NCI-H226 (cell line): ENCODE data around the gene SPOP.
A peak's percentile ranks its signal among the peaks of the same experiment; 100 is the strongest.

Experiments
- DNase-seq: peaks from one replicate; pipeline ENCODE4 v3.0.0-alpha.2; 2015

The SPOP gene

DNA sequence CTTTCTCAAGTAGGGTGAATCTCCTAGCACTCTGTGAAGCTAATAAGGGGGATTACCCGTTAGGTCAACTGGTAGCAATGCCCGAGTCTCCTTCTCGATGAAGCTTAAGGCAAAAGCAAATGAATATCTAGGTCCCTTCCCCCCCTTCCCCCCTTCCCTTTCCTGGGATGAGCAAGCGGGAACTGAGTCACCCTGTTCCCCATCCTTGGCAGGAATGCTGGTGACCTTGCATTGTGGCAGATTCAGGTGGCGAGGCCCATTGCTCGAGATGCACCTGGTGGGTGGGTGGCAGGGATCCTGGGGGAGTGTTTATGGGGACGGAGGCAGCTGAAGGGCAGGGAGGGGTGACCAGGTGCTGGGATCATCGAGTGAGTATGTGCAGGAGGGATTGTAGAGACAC is 95.1 kb downstream of the SPOP start:
- no peak for DNase-seq

DNA sequence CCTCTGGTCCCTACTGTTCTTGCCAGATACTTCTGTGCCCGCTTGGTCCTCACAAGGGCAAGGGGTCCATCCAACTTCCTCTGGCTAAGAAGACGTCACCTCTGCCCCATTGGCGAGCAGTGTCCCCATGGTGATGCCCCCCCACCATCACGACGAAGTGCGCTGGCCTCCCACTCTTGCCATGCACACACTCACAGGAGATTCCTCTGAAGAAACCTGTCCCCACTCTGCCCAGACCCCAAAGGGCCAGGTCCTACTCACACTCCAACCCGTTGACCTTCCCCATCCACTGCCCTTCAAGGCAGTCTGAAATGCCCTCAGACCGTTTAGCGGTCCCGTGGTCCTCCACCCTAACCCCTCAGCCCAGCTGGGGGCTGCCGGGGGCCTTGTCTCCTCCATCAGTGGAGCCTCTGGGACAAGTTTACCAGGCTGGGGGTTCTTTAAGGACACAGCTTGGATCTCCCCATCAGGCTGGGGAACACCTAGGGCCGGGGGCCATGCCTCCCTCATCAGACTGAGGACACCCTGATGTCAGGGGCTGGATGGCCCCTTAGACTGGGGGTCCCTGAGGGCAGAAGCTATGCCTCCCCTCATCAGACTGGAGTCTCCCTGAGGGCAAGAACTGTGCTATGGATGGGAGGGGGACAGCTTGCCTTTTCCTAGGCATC is 95.7 kb downstream of the SPOP start:
- no peak for DNase-seq

DNA sequence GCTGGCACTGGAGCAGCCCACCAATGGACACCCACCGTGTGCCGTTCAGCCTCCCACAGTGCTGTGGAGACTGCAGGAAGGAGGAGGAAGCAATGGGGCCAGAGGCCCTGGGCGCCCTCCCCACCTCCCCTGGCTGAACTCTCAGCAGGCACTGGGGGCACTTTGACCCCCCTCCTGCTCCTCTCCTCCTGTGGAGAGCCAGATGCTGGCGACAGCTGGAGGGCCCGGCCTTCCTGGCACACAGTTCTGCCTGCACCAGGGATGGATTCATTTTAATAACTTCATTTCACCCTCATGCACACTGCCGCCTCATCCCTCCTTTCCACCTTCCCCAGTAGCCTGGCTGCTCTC is 96.3 kb downstream of the SPOP start:
- DNase-seq: no peak

DNA sequence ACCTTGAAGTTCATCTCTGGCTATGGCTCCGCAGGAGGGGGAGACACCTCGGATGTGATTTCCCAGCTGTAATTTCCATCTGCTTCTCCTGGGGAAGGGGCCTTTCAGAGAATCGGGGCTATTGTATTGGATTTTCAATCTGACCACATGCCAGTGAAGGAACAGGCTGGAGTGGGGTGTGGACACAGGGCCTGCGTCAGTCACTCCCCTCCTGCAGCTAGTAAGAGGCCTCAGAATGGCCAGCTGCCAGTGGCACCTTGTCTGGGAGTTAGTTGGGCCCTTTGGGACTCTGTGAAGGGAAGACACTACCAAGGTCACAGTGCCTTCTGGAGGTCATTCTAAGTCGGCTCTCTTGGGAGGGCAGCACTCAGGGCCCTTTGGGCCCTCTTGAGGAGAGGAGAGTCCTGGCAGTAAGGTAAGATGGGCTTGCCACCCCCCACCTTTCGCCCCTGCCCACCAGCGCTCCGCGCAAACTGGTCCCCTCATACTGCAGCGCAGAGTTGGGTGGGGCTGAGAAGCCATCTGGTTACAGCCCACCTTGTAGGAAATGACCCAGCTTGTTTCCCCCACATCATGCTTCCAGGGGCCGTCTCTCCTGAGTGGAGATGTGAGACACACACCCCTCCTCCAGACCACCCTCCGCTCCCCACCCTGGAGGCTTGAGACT is 96.8 kb downstream of the SPOP start:
- DNase-seq: no peak

DNA sequence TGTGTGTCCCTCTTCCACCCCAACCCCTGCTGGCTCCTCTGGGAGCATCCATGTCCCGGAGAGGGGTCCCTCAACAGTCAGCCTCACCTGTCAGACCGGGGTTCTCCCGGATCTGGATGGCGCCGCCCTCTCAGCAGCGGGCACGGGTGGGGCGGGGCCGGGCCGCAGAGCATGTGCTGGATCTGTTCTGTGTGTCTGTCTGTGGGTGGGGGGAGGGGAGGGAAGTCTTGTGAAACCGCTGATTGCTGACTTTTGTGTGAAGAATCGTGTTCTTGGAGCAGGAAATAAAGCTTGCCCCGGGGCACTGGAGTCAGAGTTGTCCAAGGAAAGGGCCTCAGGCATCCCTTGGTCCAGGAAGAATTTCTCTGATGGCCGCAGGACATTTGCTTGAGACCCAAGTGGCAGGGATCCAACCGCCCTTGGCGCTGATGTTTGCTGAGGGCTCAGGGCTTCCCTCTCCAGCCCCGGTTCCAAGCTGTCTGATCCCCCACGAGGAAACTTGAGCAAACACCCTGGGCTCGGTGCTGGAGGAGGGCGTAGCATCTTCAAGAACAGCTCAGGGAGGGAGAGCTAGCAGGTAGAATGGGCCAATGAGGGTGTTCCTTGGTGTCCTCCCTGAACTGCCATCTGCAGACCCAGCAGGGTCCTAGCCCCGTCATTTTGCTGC is 97.7 kb downstream of the SPOP start:
- DNase-seq: no peak

DNA sequence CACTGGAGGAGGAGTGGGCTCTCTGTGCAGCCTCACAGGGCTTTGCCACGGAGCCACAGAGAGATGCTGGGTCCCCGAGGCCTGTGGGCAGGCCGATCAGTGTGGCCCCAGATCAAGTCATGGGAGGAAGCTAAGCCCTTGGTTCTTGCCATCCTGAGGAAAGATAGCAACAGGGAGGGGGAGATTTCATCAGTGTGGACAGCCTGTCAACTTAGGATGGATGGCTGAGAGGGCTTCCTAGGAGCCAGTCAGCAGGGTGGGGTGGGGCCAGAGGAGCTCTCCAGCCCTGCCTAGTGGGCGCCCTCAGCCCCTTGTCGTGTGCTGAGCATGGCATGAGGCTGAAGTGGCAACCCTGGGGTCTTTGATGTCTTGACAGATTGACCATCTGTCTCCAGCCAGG is 98.4 kb downstream of the SPOP start:
- DNase-seq: no peak

DNA sequence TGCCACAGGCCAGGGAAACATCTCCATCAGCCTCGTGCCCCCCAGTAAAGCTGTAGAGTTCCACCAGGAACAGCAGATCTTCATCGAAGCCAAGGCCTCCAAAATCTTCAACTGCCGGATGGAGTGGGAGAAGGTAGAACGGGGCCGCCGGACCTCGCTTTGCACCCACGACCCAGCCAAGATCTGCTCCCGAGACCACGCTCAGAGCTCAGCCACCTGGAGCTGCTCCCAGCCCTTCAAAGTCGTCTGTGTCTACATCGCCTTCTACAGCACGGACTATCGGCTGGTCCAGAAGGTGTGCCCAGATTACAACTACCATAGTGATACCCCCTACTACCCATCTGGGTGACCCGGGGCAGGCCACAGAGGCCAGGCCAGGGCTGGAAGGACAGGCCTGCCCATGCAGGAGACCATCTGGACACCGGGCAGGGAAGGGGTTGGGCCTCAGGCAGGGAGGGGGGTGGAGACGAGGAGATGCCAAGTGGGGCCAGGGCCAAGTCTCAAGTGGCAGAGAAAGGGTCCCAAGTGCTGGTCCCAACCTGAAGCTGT is 98.9 kb downstream of the SPOP start:
- DNase-seq: no peak

DNA sequence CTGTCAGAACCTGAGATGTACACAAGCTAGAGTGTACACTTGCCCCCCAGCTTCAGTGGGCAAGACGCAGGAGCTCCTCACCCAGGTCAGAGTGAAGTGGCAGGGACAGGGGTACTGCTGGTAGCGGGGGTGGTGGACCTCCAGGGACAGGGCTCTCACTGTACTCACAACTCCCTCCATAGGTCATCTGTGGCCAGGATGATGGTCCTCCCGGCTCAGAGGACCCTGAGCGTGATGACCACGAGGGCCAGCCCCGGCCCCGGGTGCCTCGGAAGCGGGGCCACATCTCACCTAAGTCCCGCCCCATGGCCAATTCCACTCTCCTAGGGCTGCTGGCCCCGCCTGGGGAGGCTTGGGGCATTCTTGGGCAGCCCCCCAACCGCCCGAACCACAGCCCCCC is 99.5 kb downstream of the SPOP start:
- no peak for DNase-seq

DNA sequence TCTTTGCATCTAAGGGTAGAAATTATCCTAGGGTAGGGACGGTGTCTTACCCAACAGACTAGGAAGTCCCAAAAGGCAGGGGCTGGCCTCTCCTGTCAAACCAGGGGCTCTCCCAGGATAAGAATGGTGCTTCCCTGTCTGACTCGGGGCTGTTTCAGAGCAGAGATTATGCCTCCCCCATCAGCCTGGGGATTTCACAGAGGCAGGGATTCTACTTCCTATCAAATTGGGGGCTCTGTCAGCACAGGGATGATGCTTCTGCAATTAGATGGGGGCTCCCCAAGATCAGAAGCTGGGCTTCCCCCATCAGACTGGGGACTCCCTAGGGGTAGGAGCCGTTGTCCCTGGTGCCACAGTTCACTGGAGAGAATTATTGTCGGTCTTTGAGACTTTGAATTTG is 99.9 kb downstream of the SPOP start:
- no peak for DNase-seq

DNA sequence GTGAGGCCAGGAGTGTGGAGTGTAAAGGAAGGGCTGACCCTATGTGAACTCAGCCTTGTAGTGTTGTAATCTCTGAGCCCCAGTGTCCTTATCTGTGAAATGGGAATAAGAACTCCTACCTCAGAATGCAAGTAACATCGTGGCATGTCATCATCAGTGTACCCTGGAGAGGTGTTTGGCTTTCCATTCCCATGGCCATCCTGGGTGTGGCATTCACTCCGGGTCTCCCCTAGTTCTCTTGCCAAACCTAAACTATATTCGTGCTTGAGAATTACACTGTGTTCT is 100.3 kb downstream of the SPOP start:
- no peak for DNase-seq

DNA sequence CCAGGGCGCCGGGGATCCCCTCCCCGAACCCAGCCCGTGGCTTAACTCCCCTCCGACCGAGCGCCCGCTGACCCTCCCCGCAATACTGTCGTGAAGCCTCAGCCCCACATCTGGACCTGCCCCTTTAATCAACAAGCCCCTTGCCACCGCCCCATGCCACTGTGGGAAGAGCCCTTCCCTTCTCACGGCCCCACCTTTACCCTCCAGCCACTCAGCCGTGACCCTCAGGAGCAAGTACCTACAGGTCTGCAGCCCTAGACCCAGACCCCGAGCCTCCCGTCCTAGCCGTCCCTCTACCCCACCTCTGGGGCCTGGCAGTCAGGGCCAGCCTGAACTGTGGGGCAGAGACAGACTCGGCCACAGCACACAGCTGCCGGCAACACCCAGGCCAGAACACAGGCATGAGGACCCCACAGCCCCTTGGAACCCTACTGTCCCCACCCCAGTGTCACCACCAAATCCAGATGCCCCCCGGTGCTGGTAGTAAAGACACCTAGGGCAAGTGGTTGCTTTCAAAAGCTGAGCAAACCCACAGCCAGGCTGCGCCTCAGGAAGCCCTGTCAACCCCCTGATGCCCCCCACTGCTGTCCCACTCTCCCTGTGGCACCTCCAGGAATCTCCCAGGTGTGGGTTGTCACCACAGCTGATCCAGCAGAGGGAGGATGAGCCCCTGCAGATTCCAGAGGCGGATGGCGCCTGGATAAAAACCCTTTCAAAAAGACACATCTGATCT is 100.8 kb downstream of the SPOP start:
- no peak for DNase-seq

DNA sequence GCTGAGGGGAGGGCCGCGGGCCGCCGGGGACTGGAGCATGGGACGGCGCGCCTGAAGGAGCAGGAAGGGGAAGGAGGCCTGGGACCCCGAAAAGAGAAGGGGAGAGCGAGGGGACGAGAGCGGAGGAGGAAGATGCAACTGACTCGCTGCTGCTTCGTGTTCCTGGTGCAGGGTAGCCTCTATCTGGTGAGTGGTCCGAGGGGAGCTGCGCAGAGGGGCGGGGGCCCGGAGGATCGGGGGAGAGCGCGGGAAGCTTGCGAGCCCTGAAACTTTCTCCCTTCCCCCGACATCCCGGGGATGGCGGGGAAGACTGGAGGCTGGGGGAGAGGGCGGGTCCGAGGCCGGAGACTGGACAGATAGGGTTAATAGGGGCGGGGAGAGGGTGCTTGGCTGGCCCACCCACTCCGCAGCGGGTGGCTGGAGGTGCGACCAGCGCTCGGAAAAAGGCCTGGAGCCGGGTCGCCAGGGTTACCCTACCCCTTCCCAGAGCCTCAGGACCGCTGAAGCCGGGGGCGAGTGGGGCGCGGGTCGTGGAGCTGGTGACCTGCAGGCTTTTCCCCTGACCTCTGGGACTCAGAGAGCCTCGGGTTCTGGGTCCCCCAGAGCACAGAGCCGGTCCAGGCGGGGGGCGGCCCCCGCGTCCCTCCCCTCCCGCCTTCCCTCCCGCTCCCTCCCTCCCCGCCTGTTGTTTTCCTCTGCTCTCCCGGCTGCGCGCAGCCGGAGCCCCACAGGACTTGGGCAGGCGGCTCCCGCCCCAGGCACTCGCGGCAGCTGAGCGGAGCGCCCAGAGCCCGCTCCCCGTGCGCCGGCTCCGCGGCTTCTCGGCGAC is 101.6 kb downstream of the SPOP start:
- DNase-seq: peak; percentile 41

DNA sequence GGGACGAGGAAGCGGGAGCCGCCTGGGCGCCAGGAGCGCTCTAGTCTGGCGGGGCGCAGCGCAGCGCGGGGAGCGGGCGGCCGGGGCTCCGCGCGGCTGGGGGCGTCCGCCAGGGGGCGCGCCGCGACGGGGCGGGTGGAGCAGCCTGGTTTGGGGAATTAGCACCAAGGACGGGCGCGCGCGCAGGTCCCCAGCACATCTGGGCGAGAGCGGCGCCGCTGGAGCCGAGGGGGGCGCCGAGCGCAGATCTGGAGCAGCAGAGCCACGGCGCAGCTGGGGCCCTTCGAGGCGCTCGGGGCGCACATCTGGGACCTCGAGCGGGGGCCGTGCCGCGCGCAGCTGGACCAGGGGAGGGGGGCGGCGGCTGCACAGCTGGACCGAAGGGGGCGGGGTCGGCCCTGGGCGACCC is 102.2 kb downstream of the SPOP start, which contains the start of gene NXPH3:
Gene NXPH3 (plus strand): TSS at position 193 of the 409 bp plus-strand sequence. CDS start 349 bp downstream, outside the sequence.
- peak; percentile 47 for DNase-seq

DNA sequence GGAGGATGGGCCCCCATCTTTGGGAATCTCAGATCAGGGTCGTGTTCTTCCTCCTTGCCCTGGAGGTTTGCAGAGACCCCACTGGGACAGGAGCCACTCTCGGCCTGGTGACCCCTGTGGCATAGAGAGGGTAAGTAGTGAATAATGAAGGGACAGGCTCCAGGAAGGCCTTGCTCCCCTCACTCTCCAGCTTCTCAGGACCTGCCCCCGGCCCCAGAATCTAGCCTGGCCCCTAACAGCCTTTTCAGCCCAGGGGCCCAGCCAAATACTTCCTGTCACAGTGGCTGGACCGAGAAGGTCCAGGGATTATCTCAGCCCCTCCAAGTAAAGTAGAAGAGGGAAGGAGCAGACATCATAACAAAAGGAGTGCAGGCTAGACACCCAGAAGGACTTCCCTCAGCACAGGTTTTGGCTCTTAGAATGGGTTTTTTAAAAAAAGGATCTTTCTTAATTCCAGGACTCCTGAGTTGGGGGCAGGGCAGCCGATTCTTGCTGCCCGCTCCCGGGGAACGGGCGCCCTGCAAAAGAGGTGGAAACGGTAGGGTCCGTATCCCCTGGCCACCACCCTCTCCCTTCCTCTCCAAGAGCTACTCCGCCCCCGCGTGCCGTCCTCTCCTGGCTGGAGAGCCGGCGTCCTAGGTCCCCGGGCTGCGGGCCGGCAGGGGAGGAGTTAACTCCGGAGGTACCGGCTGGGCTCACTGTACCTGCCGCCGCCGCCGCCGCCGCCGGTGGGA is 102.8 kb downstream of the SPOP start:
- no peak for DNase-seq

DNA sequence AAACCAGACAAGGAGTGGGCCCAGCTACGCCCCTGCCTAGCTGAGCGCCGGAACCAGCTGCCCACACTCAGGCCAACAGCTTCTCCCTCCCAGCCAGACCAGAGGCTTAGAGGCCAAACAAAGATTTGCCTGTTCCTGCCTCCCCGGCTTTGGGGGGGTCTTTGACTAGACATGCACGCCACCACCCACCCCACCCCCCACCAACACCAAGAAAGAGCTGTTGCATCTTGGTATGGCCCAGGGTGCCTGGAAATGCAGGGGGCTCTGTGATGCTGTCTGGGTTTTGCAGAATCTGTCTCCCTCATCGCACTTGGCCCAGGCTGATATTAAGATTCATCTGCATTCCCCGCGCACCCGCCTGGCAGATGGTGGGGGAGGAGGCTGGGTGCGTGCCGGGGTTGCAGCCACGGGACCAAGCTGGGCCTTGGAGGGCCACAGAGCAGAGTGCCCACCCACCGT is 103.5 kb downstream of the SPOP start:
- DNase-seq: no peak

DNA sequence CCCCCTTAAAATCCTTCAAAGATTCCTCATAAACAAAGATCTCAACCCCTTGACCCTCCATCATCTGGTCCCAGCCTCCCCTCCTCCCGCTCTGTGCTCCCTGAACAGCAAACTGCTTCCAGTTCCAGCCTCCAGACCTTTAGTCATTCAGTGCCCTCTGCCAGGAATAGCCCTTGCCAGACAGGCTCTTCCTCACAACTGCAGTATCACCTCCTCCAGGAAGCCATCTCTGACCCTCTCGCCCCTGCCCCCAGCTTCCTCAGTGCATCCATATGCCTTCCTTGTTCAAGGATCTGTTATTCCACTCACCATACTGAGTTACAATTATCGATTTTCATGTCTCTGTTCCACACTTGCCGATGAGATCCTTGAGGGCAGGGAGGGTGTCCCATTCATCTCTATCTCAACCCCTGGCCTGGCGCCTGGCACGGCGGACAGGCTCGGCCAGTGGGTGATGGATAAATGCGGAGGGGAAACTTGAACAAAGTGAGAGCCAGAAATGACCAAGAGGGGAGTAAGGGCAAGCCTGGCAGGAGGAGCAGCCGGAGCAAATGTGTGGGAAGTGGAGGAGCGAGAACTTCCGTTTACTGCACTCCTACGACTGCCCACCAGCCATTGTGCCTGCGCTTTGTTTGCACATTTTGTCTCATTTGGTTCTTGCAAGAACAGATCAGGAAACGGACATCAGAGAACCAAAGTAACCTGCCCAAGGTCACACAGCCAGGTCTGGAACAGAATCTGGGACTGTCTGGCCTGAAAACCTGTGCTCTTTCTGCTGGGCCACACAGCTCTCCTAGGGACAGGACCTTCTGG is 104.2 kb downstream of the SPOP start:
- no peak for DNase-seq

DNA sequence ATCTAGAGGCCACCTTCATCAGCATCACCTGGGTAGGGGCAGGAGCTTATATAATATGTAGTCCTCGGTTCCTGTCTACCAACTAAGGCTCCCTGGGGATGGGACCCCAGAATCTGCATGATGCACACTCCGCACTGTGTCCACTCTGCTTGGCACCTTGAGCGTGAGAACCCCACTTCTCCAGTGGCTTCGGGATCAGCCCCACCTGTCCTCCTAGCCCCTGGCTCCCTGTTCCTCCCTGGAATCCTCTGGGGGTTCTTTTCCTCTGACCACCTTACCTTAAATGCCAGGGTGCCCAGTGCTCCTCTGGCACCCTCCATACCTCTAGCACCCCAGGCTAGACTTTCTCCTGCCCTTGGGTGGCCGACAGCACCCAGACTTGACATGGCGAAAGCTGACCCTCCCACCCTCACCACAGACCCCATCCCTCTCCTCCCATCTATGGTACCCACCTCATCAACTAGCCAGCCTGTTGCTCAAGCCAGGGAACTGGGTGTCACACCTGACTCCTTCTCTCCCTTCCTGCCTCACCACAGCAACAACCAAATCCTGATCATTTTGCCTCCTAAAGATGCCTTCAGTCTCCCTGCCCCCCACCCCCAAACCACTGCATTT is 105.0 kb downstream of the SPOP start:
- DNase-seq: no peak

DNA sequence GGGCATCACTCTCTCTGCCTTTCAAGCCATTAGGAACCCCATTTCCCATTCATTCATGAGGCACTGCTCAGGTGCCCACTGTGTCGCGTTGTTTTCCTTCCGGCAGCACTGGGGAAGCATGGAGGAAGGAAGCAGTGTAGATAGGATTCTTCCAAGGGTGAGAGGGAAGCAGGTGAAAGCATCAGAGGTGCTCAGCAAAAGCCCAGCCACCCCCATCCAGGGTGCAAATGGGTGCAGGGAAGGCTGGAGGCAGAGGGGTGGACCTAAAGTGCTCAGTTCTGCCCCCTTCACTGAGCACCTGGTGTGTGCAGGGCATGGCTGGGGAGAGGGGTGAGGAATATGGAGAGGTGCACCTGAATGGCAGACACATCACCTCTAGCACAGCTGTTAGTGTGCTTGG is 105.7 kb downstream of the SPOP start:
- DNase-seq: no peak

DNA sequence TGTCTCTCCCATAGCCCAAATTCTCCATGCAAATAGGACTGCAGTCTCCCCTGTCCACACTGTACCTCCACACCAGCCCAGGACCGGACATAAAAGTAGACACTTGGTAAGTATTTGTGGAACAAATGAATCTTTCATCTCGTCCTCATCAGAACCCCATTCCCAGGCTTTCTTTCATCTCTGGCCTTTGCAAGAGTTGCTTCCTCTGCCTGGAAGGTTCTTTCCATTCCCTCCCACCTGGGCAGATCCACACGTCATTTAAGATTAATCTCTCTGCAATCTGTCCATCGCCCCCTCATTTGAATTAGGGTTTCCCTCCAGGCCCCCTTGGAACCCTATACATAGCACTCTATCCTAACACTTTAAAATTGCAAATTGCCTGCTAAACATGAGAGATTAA is 106.1 kb downstream of the SPOP start:
- DNase-seq: no peak

DNA sequence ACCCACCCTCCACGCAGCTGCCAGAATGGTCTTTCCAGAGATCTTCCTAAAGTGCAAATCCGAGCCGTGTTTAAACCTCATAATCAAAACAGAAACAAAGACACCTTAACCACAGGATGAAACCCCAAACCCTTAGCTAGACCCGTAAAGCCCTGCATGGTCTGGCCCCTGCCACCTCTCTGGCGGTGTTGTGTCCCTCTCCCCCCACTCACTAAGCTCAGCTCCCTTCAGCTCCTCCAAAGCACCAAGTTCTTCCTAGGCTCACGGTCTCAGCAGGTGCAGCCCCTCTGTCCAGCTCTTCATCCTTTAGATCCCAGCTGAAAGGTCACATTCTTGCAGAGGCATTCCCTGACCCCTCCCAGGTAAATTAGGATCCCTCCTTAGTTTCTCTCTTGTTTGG is 106.6 kb downstream of the SPOP start:
- no peak for DNase-seq
